Measurements from ENCODE around the gene XCR1.

XCR1 gene

DNA sequence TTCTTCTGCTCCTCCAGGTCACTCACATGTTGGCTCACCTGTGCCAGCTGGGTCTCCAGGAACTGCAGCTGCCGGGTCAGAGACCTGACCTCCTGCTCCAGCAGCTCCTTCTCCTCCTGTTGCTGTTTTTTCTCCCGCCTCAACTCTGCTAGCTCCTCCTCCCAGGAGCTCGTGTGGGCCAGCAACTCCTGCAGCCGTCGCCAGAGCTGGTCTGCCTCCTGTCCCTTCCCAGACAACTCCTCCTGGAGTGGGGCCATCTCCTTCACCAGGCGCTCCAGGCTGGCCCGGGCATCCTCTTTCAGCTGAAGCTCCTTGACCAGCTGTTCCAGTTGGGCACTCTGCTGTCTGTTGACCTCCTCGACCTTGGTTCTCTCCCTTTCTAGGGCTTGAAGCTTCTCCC lies 59.6 kb downstream of the XCR1 start:
- no peak for DNase-seq (ENCODE audit: low read depth)
- H3K4me3 ChIP-seq (ENCODE audit: low read length), result no peak overlapping the region
- TF ChIP-seq, protein P1, sequence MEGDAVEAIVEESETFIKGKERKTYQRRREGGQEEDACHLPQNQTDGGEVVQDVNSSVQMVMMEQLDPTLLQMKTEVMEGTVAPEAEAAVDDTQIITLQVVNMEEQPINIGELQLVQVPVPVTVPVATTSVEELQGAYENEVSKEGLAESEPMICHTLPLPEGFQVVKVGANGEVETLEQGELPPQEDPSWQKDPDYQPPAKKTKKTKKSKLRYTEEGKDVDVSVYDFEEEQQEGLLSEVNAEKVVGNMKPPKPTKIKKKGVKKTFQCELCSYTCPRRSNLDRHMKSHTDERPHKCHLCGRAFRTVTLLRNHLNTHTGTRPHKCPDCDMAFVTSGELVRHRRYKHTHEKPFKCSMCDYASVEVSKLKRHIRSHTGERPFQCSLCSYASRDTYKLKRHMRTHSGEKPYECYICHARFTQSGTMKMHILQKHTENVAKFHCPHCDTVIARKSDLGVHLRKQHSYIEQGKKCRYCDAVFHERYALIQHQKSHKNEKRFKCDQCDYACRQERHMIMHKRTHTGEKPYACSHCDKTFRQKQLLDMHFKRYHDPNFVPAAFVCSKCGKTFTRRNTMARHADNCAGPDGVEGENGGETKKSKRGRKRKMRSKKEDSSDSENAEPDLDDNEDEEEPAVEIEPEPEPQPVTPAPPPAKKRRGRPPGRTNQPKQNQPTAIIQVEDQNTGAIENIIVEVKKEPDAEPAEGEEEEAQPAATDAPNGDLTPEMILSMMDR (conservative IDR thresholded peaks at IDR 0.05; ENCODE audit: low read depth, low read length), result no peak

Measured in retinal pigment epithelial cell (primary cell).